GM18526 (cell line): ENCODE measurements around the gene PPP1R9B.

ENCODE experiments used
- POLR2A ChIP-seq: IDR thresholded peaks from 3 replicates; pipeline ENCODE4 v1.6.1; 2011; ENCODE audit not compliant: insufficient read length; ENCODE audit errors: extremely low read depth

The PPP1R9B gene

DNA sequence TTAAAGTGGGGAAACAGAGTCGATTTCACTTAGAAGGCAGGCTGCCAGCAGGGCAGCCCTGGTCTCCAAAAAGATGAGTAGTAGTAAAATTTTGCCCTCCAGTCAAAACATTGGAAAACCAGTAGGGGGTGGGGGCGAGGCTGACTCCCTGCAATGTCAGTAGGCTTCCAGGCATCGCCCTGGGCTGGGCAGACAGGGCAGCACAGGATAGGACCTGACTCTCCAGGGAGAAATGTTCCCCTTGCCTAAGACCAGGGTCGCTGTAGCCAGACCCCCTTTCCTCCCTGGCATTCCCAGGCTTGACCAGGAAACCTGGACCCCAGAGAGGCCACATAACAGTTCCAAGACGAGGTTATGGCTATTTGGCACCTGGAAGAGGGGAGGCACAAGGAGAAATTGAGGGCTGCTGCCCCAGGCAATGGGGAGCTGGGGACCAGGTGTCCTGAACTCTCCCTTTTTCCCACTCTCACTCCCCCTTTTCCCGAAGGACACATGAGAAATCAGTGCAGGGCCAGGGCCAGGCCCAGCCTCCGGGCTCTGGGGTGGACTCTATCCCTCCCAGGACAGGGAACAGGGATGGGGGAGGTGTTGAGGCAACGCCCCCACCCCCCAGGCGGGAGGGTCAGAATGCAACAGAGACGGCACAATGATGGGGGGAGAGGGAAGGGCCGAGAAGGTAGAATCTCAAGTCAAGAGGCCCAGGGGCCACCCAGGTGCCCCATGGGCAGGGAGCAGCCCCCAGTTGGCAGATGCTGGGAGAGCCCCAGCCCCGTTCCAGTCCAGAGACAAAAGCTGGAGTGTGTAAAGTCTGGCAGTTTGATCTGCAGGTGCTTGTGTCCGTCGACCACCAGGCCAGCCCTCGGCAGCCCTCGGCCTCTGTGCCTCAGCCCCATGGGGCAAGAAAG lies 16.0 kb downstream of the PPP1R9B start:
- no peak for TF ChIP-seq POLR2A

DNA sequence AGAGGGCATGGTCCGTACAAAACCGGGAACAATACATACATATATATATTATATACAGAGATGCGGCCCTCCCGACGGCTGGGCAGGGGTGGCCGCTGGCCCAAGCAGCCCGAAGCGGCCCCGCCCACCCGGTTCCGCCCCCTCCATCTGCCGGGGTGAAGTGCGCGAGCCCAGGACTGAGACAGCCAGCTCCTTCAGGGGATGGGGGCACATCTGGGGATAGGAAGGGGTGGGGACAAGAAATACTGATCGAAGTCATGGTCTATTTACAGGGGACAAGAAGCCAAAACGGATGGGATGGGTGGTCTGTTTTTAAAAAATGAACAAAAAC lies 16.7 kb downstream of the PPP1R9B start:
- TF ChIP-seq POLR2A: no peak

DNA sequence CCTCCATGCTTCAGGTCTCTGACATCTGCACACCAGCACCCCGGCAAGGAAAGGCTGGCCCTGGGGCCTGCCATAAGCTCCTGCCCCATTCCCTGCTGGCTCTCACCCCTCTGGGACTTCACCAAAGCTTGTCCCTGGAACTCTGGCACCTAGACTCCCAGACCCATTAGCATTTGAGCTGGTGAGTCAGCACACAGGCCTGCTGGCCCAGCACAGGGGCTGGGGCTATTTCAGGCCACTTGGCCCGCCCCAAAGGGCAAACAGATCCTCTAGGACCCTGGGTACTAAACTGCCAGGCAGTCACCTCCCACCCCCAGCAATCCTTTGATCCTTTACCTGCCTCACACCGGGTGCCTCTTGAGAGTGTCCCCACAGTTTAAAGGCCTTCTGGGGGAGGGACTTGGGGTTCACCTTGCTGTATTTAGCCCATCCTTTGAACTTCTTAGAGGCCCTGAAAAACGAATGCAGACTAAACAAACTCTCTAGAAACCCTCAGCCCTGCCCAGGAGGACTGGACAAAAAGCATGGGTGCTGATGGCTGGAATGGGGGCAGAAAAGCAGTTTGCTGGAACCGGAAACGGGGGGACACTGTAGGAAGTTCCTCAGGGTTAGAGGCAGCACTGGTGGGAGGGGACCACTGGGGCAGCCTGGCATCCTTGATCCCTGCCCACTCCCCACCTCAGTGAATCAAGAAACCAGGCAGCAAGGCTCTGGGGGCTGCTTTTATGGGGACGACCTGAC lies 17.3 kb downstream of the PPP1R9B start:
- no peak for TF ChIP-seq POLR2A

DNA sequence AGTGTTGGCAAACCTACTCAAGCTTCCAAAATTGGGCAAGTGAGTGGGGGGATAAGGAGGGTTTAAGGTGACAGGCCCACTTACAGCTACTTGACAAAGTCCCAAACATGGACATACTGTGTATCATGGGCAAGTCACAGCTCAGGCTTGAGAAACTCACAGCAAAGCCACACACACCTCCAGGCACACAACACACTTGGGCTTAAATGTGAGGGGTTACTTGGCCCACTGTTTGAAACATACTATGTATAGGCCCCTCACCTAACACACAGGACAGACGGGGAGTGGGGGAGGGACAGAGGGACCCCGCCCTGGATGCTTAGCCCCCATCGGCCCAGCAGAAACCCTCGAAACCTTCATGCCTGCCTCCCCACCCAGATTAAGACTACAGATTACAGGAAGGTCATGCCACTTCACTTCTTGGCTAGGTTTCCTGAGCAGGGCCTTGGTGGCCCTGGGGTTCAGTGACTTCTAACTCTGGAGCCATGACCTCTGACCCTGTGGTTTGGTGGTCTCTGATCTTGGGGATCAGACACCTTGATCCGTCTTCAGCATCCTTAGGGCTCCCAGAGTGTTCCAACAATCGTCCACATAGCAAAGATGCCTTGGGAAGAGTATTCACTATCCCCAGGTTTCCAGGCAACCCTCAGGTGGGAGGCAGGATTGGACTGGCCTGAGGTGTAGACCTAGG lies 18.2 kb downstream of the PPP1R9B start:
- TF ChIP-seq POLR2A: no peak

DNA sequence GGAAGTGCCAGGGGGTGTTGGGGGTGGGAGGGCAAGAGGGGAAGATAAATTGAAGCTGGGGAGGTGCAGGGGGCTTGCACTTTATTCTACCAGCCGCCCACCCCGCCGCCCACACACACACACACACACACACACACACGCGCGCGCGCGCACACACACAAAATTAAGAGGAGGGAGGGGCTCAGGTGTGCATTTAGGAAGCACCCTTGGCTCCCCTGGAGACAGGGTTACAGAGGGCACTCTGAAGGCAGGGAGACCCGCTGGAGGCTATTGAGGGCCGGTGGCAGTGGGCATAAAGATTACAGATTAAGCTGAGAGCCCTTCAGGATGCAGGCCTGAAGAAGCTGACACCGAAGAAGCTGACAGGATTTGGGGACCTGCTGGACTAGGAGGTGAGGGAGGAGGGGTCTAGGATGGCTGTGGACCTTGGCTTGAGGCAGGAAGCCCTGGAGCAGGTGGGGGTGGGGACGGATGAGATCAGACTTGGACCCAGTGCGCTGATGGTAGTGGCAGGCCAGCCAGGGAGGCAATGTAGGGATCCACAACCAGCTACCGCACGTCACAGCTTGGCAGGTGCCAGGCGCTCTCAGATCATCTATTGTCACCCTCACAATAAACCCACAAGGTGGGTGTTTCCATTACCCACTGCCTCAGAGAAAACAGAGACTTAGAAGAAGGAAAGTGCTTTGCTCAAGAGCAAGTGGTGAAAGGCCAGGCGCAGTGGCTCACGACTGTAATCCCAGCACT lies 19.7 kb downstream of the PPP1R9B start:
- no peak for TF ChIP-seq POLR2A

DNA sequence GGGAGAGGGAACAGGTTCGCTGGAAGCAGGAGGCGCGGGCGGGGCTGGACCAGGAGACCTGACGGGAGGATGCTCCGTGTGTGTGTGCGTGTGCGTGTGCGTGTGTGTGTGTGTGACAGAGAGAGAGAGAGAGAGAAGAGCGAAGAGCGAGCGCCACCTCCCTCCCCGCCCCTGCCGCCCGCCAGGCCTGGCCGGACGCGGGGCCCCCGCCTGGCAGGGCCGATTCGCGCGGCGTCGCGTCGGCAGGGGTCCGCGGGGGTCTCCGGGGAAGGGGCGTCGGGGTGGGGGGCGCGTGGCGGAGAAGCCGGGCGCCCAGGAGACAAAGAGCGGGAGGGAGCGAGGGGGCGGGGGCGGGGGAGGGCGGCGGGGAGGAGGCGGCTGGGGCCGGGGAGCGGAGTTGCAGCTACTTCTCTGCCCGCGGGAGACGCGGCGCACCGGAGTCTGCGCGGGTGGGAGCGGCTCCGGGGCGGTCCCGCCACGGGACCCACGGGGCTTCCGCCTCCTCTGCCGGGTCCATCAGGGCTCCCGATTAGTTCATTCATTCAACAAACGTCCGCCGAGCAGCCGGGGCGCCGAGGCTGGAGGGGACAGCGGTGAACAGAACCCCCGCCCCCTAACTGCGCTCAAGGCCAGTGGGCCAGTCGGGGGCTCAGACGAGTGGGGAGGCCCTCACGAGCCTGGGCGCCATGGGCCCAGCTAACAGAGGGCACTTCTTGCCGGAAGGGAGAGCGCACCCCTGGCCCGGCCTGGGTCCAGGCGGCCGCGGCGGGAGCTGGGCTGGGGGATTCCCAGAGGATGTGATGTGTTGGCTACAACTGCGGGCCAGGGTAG lies 20.5 kb downstream of the PPP1R9B start, which contains the start of gene SAMD14:
TSS of gene SAMD14 (minus strand) at position 433 of the 831 bp plus-strand sequence. CDS start 5,201 bp downstream, outside the sequence.
- no peak for TF ChIP-seq POLR2A

DNA sequence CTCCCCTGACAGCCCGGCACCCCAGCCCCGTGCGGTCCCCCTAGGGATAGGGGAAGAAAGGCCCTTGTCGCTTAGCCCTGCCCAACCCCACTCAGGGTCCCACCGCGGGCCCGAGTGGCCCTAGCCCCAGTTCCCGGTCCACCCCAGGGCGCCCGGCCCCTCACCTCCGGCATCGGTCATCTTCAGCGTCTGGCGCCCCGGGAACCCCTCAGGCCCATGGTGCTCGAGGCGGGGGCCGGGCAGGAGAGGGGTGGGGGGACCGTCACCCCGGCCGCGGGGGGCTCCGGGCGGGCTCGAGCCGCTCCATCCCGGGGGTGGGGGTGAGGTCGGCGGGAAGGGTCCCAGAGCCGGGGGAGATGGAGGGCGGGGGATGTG lies 21.1 kb downstream of the PPP1R9B start:
- no peak for TF ChIP-seq POLR2A

DNA sequence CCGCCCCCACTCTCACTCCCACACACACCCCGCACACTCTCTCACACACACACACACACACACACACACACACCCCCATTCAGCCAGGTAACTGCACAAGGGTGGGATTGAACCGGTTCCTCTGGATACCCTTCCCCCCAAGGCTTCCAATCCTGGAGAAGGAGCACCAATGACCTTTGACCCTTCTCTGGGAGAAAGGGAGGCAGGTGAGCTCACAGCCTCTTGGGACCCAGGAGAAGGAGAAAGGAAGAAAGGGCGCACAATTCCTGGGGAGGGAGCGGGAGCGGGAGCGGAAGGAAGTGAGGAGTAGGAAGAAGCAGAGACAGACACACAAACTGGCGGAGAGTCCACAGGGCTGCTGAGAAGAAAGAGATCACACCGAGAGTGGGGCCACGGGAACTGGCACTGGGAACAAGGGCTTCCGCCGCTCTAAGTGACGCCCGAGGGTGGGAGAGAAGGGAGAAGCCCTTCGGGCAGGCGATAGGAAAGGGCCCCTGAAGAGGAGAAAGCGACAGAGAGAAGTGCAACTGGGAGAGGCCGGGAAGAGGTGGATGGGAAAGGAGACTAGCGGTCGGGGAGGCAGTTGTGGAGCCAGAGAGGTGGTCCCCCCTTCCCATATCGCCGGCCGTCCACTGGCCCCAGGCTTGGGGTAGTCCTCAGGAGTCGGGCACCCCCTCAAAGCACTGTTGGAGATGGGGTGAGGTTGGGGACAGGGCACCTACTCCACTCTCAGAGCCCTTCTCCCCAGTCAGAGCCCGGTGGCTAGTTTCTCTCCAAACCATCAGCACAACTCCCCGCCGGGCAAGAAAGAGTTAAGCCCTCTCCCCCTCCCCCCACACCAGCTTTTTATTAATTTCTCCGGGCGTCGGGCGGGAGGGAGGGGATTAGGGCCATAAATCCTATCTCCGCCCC lies 21.8 kb downstream of the PPP1R9B start:
- no peak for TF ChIP-seq POLR2A

DNA sequence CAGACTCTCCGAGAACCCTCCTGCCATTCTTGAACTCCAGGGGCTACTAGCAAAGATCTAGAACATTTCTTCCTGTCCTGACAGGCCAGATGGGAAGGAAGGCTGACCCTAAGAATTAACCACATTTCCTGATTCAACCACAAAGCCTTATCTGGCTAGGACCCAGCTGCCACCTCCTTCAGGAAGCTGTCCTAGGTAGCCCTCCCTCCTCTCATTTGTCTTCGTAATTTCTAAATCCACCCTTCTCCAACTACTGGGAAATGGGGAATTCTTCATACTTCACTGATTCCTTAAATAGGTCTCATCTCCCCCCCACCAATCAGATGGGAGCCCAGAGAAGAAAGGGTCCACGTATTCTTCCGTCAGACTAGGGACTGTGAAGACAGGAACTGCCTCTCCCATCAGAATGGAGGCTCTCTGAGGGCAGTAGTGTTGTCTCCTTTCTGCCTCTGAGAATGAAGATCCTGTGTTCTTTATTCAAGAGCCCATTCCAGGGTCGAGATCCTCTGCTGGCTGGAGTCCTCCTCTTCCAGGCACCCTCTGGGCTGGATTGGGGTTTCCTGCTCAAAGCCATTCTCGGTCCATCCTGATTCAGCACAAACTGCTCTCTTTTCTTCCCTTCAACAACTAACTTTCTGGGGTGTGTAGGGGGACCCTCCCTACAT lies 22.6 kb downstream of the PPP1R9B start:
- TF ChIP-seq POLR2A: no peak

DNA sequence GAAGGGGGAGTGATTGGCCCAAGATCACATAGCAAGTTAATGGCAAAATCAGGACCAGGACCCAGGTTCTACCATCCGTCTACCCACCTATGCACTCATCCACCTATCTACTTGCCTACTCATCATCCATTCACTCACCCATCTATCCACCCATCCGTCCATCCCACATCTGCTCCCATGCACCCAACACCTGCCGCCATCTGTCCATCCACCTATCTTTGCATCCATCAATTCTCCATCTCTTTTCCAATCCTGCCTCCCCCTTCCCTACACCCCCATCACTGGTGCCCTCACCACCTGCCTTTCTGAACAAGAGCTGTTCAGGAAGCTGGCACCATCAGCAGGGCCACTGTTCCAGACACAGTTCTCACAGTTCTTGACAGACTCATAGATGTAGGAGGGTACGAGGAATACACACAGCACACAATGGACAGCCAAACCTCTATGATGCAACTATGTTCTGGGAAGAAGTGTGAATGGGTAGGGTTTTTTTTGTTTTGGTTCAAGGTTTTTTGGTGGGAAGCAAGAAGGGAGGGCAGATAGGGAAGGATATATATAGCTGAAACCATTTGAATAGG lies 25.0 kb downstream of the PPP1R9B start:
- no peak for TF ChIP-seq POLR2A

DNA sequence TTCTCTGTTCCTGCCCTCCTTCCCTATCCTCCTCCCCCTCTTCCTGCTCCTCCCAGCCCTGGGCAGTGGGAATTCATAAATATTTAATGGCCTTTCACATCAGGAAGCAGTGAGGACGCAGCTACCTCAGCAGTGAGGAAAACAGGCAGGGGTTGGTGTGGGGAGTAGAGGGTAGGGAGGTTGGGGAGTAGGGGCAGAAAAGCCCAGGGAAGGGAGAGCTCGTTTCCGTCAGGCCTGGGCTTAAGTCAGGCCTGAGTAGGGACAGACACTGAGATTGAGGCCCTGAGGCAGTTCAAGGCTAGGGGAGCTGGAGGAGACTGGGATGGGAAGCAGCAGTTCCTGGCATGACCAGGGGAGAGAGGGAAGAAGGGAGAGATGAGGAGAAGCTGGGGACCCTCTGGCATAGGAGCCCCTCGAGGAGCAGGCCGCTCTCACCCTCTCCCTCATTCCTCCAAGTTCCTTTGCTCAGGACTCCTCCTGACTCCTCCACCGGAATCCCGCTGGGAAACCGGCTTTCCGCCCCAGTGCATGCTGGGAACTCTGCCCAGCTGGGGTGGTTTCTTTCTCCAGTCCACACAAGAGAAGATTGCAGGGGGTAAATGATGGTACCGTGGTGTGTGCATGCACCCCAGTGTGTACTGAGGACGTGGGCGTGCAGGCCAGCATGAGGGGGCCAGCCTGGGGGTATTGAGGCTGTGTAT lies 26.7 kb downstream of the PPP1R9B start:
- no peak for TF ChIP-seq POLR2A

DNA sequence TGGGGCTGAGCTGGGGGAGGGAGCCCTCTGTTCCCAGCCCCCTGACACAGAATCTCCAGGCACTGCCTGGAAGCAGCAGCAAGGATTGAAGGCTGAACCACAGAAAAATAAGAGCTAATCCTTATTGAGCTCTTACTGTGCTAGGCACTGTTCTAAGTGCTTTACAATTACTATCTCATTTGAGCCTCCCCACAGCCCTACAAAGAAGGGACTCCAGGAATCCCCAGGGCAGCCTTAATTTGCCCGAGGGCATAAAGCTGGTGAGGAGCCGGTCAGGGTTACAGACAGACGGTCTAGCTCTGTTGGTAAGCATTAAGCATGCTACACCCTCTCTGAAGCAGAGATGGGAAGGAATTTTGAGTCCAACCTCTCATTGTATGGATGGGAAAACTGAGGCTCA lies 27.5 kb downstream of the PPP1R9B start:
- TF ChIP-seq POLR2A: no peak
